NCI-H526 (cell line): ENCODE results near the gene MTMR3.
"Not testable (repeated sequence)": the region's sequence is repeated elsewhere in the genome, so short reads cannot be mapped to it uniquely, and the experiment has no call there.

Experiments
- DNase-seq, 2 experiments: peaks; one replicate each; lab custom pipeline; 2025; lab: John Stamatoyannopoulos, UW

MTMR3 gene

DNA sequence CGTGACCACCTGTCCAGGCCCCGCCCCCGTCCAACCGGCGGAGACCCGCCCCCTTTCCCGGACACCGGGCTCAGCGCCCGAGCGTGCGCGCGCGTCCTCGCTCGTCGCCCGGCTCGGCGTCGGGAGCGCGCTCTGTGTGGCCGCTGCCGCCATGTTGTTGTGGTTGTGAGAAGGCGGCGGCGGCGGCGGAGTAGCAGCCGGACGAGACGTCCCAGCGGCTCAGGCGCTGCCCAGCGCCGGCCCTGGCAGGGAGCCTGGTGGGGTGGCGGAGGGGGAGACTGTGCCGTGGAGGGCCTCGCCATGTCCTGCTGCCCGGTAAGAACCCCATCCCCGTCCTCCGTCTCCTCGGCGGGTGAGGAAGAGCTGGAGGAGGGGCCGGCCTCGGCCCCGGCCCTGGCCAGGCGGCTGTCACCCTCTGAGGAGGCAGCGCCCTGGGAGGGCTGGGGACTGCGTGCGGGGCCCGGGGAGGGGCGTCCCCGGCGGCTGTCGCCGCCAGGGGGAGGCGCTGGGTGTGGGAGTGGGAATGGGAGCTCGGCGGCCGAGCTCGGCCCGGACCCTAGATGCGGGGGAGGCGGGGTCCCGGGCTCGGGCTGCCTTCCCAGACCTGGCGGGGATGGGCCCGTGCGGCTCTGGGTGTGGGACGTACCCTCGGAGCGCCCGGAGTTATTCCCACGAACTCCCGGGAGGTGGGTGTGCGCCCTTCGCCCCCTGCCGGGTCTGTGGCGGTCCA lies at the start of gene MTMR3:
Gene MTMR3 (plus strand): TSS at position 130 of the 730 bp plus-strand sequence. CDS start 87,886 bp downstream, outside the sequence.
- DNase-seq: peak; percentile 67 to 91

DNA sequence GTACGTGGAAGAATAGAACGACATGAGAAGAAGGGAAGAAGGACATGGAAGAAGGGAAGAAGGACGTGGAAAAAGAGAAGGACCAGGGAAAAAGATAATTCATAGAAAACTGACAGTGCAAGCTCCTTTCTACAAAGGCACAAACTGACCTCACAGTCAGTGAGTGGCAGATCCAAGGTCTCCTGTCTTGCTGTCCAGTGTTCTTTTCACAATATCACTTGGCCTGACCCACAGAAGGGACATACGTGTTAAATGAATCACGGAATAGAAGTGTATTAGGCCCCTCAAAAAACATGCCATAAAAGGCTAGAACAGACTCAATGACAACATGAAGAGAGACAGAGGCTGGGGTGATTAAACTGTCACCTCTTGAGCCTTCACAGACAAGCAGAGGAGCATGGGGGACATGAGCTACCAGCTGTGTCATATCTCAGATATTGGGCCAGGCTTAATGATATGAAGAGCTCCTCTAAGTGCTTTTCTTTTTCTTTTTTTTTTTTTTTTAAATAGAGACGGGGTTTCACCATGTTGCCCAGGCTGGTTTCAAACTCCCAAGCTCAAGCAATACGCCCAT lies 49.5 kb upstream of the MTMR3 start:
- DNase-seq: no peak

DNA sequence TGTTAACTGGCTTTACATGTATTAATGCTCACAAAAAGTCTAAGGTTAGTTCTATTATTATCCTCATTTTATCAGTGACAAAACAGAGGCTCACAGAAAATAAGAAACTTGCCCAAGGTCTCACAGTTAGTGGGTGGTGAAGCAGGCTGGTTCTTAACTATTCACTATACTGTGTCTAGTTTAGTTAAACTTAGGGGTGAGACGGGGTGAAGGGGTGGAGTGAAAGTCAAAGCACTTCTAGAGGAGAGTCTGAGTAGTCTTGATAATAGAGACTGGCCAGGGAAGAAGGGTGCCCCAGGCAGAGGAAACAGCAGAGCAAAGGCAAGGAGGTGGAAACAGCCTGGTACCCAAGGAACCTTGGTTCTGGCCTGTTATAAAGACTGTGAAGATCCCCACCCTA lies 48.9 kb upstream of the MTMR3 start:
- no peak for DNase-seq

DNA sequence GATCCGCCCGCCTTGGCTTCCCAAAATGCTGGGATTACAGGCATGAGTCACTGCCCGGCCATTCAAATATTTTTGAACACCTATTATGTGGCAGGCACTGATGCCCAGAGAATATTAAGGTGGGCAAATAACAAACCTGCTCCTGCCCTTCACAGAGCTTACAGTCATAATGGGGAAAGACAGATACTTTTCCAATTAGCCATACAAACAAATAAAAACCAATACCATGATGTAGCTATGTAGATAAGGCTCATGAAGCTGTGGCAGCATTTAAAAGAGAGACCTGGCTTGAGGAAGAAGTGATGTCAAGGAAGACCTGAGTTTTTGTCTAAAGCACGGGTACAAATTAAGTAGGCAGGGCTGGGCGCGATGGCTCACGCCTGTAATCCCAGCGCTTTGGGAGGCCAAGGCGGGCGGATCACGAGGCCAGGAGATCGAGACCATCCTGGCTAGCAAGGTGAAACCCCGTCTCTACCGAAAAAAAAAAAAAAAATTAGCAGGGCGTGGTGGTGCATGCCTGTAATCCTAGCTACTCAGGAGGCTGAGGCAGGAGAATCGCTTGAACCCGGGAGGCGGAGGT lies 46.1 kb upstream of the MTMR3 start:
- not testable (repeated sequence) for DNase-seq

DNA sequence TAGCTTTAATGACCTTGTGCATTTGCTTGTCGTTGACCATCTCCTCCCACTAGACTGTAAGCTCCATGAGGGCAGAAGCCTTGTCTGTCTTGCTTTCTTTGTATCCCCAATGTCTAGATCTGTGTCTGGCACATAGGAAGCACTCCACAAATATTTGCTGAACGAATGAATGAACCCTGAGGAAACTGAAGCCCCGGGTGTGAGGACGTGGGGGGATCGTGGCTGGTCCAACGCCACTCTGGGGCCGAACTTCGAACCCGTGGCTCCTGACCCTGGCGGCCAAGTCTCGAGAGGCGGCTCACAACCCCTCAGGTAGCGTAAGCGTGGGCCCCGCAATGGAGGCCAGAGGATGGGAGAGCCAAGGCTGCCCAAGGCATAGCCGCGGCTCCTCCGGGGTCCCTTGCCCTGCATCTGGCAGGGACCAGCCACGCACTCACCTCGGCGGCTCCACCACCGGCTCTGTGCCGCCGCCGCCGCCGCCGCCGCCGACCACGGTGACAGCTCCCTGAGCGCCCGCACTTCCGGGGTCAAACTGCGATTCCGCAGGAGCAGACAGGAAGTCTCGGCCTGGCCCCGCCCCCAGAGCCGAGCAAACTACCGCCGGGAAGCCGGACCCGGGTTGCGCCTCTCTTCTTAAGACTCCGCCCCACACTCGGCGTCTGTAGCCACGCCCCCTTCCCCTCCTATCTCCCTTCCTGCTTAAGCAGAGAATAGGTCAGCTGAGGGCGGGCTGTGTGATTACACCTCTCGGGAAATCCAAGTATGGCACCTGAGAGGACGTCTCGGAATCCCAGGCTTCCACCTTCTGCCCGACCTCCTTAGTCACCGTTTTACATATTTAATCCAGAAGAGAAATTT lies 45.0 kb upstream of the MTMR3 start, which contains the start of gene ASCC2:
Gene ASCC2 (minus strand): TSS at position 534 of the 858 bp plus-strand sequence. CDS start 5,949 bp downstream, outside the sequence.
- DNase-seq: peak; percentile 91 to 97

DNA sequence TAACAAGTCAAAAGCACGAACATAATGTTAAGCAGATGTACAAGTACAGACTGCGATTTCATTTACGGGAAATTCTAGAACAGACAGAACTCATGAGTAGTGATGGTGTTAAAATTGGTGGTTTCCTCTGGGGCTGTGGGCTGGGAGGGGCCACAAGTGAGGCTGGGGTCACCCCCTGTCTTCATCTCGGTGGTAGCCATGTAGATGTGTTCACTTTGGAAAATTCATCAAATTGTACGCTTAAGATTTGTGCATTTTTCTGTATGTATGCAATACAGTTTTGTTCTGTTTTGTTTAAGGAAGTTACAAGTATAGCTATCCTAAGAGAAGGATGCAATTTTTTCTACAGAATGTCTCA lies 44.4 kb upstream of the MTMR3 start:
- no peak for DNase-seq

DNA sequence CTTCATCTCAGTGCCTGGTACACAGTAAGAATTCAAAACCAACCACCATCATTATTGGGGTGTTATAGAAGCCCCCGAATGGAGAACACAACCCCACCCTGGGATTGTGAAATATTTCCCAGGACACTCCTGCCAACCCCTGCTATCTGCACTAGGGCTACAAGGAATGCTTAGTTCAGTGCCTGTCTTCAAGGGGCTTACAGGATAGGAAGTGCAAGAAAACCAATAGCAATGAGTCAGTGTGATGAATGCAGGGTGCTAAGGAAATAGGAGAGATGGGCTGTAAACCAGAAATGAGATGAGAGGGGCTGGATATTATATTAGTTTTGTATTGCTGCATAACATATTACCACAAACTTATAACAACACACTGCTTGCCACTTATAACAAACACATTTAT lies 43.9 kb upstream of the MTMR3 start:
- no peak for DNase-seq

DNA sequence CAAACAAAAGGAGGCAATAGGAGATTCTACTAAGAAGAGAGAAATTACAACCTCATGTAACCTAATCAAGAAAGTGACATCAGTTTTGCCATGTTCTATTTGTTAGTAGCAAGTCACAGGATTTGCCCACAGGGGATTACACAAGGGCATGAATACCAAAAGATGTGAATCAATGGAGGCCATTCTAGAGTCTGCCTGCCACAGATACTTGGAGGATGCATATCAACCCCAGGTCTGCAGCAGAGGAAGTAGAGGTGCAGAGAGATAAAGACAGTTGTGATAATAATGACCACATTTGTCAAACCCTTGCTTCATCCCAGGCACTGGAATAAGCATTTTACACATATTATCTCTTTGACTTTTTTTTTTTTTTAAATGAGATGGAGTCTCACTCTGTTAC lies 42.5 kb upstream of the MTMR3 start:
- no peak for DNase-seq

DNA sequence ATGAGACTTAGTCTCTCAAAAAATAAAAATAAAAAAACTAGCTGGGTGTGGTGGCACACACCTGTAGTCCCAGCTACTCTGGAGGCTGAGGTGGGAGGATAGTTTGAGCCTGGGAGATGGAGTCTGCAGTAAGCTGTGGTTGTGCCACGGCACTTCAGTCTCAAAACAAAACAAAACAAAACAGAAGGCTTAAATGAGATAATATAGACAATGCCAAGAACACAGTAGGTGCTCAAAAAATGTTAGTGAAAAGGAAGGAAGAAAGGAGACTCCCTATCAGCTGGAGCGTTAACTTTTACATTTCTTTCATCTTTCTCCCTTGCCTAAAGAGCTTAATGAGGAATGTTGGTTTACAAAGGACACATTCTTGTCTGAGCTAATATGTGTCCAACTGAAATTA lies 40.8 kb upstream of the MTMR3 start:
- DNase-seq: no peak

DNA sequence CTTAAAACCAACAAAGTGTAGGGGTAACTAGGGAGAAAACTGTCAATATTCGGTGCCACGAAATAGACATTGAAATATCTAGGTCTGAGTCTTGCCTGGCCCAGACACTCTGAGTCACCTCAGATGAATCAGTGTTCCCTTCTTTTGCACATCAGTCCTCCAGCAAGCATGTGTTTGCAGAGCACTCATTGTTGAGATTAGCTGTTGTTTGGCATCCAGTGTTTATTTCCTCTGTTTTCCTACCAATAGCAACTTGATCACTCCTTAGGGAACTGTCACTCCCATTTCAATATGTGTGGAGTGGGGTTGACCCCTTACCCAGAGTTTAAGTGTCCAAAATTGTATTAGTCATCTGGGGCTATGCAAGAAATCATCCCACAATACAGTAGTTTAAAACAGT lies 40.2 kb upstream of the MTMR3 start:
- DNase-seq: peak in 1 of 2 experiments; percentile 25

DNA sequence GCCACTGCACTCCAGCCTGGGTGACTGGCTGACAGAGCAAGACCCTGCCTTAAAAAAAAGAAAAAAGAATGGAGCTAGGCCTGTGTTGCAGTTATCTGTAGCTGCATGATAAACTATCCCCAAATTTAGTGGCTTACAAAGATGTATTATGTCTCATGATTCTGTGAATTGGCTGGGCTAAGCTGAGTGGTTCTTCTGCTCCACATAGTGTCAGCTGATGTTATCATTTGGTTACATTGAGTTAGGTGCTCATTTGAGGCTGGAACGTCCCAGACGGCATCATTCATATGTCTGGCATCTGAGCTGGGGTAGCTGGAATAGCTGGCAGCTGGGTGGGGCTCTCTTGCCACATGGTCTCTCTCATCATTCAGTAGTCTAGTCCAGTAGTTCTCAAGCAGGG lies 36.7 kb upstream of the MTMR3 start:
- DNase-seq: no peak

DNA sequence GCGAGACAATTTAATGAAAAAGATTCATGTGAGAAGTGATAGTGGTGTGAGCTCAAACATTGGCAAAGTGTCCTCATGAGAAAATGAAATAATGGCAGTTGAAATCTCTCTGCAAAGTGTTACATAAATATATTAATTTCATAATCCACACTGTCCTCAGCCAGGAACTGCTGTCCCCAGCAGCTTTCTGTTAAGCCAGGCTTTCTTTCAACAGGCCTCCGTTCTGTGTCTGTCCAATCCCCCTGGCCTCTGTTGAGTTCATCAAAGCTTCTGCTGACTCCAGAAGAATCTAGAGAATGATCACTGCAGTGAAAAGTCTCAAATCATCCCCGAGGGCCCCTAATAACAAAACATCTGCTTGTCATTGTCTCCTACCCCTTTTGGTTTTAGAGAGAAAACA lies 34.9 kb upstream of the MTMR3 start:
- no peak for DNase-seq

DNA sequence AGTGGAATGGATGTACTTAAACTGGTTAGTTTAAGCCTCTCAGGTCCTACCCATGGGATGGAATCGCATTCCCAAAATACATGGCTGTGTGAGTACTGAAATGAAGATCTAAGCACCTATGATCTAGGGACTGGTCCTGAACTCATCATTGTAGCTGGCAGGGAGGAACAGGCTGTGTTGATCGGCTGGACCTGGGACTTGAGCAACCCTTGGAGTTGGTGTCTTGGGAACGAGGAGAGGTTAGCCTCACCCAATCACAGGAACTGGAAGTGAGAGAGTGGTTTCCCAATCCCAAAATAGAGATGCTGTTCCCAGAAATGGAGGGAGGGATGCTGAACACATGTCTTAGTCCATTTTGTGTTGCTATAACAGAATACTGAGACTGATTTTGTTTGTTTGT lies 28.5 kb upstream of the MTMR3 start:
- no peak for DNase-seq

DNA sequence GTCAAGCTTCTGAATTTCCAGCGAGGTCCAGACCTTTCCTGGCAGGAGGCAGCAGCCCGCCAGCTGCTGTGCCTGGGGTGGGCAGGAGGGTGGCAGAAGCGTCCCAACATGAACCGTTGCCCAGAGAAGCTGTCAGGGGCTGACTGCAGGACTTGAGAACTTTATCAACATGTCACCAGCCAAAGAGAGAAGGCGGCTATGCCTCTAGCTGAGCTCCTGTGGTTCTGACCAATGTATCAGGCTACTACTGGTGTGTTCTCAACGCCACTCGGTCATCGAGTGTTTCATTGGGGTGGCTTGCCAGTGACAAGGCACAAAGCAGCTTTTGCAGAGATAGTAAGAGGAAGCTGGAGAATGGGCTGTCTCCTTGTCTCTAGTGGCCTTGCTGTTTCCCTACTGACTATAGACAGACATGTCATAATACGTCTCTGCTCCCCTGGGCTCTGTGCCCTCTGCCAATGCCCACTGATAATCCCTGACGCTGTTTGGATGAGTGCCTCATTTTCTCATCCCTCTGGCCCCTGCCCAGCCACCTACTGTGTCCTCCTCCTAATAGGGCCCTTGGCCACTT lies 27.3 kb upstream of the MTMR3 start:
- DNase-seq: no peak

DNA sequence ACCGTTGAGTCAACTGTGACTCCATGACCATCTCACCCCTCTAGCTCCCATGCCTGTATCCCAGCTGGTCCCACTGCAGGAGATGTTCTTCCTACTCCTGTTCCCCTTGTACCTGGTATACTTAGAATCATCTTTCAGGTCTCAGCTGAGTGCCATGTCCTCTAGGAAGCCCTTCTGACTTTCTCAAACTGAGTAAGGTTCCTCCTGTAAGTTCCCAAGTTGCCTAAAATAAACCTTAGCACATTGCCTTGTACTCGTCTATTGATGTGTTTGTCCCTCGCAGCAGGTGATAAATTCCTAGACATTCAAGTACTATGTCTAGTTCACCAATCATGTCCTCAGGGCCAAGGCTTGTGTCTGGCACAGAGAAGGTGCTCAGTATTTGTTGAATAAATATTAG lies 26.5 kb upstream of the MTMR3 start:
- no peak for DNase-seq

DNA sequence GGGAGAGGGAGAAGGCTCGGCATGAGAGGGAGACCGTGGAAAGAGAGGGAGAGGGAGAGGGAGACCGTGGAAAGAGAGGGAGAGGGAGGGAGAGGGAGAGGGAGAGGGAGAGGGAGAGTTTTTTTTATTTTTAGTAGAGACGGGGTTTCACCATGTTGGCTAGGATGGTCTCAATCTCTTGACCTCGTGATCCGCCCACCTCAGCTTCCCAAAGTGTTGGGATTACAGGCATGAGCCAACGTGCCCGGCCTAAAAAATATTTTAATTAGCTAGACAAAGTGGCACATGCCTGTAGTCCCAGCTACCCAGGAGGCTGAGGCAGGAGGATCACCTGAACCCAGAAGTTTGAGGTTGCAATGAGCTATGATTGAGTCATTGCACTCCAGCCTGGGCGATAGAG lies 23.9 kb upstream of the MTMR3 start:
- DNase-seq: not testable (repeated sequence)

DNA sequence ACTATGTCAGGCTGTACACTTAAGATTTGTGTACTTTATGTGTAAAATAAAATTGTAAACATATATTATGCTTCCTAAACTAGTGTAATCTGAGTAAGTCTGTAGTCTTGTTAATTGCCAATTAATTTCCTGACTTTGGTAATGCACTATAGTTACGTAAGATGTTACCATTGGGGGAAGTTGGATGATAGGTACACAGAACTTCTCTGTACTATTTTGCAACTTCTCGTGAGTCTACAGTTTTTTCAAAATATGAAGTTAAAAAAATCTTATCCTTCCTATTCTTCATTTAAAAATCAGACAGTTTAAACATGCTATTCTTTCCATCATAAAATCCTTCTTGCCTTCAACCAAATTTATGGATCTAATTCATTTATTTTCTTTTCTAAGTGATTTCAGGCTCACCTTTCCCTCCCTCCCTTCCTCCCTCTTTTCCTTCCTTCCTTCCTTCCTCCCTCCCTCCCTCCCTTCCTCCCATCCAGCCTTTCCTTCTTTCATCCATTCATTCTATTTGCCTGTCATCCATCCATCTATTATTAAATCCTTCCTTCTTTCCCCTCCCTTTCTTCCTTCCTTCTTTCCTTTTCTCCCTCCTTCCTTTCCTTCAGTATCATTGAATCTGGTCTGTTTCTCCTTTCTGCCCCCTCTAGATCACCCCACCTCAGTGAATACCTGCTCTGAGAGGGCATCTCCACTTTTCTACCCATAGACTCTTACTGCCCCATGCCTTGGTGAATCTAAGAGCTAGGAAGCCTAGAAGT lies 22.8 kb upstream of the MTMR3 start:
- no peak for DNase-seq

DNA sequence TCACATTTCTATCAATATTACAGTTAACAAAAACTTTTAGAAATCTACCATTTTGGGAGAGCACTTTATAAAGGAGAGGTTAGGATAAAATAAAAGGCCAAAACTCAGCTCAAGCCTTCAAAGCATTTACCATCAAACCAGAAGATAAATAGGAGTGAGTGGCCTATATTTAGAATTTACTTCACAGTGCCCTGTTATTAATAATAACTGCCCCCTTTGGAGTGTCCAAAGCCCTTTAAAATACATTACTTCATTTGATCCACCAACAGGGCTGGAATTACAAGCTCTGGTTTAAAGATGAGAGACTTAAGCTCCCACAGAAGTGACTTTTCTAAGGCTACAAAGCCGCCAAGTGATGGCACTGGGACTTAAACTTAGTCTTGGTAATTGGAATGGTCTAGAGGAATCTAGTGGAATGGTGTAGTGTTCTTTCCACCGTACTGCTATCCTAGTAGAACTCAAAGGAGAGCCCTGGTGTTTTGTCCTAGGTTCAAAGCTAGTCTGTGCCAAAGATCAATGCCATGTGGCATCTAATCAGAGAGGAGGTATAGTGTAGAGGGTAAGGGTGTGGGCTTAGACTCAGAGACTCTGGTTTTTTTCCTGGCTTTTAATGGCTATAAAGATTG lies 21.2 kb upstream of the MTMR3 start:
- no peak for DNase-seq

DNA sequence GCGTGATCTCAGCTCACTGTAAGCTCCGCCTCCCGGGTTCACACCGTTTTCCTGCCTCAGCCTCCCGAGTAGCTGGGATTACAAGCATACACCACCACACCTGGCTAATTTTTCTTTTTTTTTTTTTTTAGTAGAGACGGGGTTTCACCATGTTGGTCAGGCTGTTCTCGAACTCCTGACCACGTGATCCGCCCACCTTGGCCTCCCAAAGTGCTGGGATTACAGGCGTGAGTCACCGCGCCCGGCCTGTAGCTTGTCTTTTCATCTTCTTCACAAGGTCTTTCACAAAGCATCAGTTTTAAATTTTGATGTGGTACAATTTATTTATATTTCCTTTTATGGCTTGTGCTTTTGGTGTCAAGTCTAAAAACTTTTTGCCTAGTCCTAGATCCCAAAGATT lies 17.4 kb upstream of the MTMR3 start:
- not testable (repeated sequence) for DNase-seq

DNA sequence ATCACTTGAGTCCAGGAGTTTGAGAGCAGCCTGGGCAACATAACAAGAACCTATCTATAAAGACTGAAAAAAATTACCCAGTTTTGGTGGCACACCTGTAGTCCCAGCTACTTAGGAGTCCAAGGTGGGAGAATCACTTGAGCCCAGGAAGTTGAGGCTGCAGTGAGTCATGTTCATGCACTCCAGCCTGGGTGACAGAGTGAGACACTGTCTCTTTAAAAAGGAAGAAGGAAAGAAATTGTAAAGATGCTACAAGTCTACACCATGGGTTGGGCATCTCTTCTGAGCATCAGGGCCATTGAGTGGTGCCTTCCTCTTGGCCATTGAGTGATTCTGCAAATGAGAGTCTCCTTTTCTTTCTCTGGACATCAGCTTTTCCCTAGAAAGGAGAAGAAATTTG lies 15.7 kb upstream of the MTMR3 start:
- DNase-seq: no peak

DNA sequence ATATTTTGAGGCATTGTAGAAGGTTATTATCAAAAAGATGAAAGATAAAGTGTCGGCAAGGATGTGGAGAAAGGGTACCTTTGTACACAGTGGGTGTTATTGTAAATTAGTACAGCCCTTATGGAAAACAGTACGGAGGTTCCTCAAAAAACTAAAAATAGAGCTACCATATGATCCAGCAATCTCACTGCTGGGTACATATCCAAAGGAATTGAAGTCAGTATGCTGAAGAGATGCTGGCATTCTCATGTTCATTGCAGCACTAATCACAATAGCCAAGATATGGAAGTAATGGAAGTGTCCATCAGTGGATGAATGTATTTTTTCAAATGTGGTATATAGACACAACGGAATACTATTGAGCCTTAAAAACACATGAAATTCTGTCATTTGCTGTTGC lies 15.1 kb upstream of the MTMR3 start:
- no peak for DNase-seq
